IPS-NIHi7 (cell line): ENCODE data around the gene TMC7.

Experiments used
- DNase-seq: peaks from one replicate; pipeline ENCODE4 v3.0.0; 2012; ENCODE audit warnings: mixed read lengths; ENCODE audit errors: extremely low spot score

Gene TMC7

DNA sequence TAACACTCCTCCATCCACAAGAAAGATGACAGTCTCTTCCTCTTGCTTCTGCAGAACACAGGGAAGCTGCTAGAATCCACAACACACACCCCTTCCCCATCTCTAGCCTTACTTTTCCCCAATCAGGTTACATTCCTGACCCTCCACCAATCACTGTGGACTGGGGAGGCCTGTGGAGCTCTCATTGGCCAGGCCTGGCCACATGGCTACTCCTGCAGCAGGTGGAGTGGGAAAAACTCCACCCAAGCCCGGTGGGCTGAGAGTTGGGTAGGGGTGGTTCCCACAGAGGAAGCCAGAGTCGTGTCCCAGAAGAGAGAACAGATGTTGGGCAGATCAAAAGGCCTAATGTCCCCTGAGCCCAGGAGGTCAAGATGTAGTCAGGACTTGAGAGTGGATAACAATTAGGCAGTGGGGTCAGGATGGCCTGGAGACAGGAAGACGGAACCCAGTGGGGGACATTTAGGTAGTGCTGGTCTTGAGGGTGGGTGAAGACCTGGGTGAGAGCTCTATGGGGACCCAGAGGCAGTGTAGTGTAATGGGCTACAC lies 105.7 kb downstream of the TMC7 start:
- no peak for DNase-seq

DNA sequence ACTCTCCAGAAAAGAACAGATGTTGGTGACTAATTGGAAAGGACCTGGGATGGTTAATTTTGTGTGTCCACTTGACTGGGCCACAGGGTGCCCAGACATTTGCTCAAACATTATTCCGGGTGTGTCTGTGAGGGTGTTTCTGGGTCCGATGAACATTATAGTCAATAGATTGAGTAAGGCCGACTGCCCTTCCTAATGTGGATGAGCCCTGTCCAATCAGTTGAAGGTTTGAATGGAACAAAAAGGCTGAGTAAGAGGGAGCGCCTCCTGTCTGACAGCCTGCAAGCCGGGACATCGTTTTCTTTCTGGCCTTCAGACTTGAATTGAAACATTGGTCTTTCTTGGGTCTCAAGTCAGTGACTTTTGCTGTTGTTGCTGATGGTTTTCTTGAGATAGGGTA lies 107.2 kb downstream of the TMC7 start:
- DNase-seq = no peak

DNA sequence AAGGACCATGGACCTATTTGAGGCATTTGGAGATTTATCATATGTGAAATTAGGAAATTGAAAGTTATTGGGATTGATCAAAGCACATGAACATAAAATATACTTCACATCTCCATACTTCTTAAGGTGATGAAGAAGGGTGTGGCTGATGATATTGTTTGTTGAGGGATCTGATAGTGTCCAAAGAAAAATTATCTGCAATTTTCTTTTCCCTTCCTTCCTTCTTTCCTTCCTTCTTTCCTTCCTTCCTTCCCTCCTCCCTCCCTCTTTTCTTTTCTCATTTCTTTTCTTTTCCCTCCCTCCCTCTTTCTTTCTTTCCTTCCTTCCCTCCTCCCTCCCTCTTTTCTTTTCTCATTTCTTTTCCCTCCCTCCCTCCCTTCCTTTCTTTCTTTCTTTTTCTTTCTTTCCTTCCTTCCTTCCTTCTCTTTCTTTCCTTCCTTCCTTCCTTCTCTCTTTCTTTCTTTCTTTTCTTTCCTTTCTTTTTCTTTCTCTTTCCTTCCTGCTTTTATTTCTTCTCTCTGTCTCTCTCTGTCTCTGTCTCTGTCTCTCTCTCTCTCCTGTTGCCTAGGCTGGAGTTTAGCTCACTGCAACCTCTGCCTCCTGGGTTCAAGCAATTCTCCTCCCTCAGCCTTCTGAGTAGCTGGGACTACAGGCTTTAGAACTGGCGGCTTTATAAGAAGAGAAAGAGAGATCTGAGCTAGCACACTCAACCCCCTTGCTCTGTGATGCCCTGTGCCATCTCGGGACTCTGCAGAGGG lies 109.1 kb downstream of the TMC7 start:
- no peak for DNase-seq

DNA sequence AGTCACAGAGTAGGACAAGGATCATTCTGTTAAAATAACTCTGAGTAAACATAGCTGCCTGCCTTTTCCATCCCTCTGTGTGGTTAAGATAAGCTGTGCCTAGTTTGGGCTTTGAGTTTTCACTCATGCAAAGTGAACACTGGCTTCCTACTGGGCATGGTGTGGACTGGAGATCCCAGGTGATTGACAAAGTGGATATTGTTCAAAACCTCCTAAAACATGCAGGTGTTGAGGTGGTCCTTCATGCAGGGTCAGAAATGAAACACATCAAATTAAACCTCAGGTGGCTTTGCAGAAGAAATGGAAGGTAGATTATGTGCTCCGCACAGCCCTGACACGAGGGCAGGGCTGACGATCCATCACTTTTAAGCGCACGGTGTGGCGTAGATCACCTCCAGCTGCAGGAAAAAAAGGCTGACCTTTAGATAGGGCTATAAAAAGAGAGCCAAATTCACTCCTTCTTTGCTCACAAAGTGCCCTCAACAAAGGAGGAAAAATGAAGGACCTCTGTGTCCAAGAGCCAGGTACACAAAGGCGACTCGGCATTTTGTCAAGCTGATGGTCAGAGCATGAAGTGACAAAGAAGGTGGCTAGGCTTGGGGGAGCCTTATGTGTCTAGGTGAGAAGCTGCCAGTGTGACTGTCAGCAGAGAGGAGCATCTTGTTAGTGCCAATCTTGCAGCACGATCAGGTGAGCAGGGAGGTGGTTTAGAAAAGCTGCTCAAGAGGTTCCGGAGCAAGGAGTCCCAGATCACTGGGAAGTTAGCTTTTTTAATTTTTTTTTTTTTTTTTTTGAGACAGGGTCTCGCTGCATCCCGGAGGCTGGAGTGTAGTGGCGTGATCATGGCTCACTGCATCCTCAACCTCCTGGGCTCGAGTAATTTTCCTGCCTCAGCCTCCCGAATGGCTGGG lies 110.2 kb downstream of the TMC7 start:
- DNase-seq = no peak

DNA sequence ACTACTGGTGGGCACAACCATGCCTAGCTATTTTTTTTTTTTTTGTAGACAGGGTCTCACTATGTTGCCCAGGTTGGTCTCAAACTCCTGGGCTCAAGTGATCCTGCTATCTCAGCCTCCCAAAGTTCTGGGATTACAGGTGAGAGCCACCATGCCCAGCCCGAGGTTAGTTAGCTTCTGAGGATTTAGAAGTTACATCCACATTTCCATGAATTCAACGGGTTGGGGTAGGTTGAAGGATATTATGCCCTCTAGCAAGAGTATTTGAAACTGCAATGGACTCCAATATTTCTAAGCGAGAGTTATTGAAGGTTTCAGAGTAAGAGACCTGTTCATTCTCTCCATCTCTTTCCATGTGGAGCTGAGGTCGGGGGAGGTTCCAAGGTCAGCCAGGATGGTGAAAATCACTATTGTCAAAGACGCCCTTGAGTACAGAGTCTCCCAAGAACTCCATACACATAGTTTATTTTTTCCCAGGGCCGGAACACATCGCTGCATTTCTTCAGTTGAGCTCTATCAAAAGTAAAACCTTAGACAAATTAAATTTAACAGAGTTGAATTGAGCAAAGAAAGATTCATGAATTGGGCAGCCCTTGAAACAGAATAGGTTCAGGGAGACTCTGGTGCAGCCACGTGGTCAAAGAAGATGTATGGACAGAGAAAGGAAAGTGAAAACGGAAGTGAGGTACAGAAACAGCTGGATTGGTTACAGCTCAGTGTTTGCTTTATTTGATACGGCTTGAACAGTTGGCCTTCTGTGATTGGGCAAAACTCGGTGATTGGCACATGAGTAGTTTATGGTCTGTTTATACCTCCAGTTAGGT lies 111.0 kb downstream of the TMC7 start:
- DNase-seq = no peak

DNA sequence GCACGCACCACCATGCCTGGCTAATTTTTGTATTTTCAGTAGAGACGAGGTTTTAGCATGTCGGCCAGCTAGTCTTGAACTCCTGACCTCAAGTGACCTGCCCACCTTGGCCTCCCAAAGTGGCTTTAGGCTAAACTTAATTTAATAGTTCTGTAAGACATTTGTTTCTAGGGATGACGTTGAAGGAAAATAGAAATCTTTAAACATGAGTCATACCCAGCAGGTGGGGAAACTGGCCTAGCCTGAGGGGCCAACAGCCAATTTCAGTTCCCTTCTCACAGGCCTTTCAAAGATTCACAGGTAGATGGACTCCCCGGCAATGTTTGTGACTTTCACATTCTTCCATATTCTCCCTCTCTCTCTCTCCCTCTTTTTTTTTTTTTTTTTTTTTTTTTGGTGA lies 111.9 kb downstream of the TMC7 start:
- no peak for DNase-seq

DNA sequence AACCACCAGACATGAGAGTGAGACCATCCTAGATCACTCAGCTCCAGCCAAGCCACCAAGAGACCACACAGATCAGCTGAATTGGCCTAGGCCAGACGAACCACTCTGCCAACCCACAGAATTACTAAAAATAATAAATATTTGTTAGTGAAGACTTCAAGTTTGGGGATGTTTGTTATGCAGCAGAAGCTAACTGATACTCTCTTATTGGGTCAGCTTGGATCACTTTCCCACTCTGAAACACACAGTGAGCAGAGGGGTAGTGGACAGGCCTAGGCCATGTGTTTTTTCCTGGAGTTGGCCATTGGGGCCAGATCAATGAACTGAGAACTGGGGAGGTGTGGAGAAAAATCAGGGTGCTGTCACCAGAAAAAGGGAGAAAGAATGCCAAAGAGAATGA lies 114.4 kb downstream of the TMC7 start:
- DNase-seq = no peak

DNA sequence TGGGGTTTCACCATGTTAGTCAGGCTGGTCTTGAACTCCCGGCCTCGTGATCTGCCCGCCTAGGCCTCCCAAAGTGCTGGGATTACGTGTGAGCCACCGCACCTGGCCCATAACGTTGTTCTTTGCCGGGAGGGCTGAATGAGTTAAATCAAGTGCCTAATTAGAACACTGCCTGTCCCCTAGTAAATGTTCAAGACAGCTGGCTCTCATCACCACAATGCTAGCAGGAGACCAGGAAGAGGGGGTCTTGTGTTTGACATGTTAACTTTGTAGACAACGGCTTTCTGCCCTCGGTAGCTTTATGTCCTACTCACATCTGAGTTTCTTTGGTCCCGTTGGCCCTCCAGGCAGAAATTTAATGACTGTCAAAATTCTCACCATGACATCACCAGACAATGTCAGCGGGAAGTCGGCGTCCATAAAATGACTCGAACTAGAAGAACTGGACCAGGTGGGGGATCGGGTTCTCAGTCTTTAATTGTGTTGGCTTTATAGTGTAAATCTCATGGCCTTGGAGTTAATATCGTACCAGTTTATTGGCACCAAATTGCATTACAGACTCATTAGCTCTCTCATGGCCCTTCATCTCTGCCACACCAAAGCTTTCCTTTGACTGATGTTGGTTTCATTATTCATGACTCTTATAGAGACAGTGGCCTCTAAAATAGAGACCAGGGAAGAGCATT lies 118.6 kb downstream of the TMC7 start:
- DNase-seq = no peak

DNA sequence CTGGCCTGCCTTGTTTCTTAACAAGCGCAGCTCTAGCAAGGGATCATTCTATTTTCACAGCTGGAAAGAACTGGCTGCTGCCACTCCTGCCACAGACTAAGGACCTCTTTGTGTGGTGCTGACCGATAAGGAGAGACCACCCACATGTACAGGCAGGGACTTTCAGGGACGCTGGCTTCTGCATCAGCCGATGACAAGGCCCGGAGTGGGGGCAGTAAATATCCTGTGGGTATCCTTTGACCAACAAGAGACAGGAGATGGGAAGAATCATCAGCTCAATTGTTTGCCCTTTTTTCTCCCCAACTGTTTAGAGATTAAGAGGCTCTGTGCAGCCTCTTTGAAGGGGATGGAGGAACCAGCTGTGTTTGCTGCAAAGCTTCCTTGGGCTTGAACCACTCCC lies 120.9 kb downstream of the TMC7 start:
- no peak for DNase-seq

DNA sequence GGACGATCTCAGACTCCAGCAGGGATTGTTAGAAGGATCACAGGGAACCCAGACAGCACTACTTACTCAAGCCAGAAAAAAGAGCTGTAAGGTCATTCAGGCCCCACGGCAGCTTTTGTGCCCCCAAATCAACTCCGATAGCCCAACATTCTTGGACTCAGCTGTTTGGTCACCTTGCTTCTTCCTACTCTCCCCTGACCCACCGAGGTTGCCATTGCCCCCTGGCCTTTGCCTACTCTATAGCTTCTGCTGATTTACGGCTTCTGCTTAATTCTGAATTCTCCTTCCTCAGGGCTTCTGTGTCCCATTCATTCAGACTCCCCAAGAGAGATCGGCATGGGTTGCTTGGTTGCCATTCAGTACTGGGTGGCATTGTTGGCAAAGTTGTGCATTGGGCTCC lies 121.4 kb downstream of the TMC7 start:
- no peak for DNase-seq

DNA sequence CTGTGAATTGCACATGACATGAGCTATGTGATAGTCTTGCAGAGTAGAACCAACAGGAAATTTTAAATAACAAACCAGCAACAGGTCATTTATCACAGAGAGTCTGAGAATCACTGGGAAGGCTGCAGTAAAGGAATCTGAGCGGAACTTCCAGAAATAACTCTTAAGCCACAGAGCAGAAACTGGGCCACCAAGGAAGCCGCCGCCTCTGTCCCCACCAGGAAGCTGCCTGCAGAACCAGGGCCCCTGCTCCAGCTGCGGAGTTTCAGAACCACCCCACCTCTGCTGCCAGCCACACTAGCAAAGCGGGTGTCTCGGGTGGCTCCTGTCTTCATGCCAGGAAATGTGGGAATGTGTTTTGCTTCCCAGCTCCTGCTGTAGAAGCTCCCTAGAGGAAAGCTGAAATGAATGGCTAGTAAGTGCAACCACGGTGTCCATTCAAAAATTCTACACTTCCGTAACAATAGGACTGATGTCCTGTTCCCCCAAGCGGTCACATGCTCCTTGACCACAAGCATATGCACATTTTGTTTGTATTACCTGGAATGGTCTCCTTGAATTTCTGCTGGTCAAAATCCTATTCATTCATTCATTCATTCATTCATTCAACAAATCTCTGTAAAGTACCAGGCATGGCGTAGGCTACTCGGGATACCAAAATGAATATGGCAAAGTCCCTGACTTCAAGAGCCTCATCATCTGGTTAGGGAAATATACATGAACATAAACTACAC lies 122.3 kb downstream of the TMC7 start:
- DNase-seq = no peak

DNA sequence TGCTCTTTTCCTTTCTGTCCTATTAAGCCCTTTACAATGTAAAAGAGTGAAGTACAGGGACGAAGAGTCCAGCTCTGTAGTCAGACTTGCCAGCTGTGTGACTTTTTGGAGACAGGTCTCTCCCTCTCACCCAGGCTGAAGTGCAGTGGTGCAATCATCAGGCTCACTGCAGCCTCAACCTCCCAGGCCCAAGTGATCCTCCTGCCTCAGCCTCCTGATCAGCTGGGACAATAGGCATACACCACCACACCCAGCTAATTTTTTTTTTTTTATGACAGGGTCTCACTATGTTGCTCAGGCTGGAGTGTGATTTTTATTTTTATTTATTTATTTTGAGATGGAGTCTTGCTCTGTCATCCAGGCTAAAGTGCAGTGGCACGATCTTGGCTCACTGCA lies 122.9 kb downstream of the TMC7 start:
- no peak for DNase-seq

DNA sequence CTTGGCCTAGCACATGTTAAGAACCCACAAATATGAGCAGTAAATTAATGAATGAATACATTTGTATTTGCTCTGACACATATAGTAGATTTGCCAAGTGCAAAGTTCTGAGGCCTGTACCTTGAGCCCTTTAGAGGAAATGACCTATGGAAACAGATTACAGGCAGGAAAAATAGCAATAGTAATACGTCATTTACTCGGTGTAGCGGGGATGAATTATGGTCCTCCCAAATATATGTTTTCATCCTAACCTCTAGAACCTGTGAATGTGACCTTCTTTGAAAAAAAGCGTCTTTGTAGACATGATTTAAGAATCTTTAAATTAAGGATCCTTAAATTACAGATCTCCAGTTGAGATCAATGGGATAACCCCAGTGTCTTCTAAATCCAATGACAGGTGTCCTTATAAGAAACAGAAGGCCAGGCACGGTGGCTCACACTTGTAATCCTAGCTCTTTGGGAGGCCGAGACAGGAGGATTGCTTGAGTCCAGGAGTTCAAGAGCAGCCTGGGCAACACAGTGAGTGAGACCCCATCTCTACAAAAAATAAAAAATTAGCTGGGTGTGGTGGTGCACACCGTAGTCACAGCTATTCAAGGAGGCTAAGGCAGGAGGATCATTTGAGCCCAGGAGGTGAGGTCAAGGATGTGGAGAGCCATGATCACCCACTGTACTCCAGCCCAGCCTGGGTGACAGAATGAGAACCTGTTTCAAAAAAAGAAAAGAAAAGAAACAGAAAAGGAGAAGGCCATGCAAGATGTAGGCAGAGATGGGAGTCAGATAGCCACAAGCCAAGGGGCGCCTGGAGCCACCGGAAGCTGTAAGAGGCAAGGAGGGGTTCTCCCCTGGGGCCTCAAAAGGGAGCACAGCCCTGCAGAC lies 124.9 kb downstream of the TMC7 start:
- no peak for DNase-seq

DNA sequence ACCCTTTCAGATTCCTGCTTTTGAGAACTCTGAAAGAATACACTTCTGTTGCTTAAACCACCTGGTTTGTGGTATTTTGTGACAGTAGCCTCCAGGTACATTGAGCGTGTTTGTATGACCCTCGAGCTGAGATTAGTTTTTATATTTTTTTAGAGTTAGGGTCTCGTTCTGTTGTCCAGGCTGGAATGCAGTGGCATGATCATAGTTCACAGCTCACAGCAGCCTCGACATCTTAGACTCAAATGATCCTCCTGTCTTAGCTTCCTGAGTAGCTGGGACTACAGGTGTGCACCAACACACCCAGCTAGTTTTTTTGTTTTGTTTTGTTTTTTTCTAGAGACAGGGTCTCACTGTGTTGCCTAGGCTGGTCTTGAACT lies 125.5 kb downstream of the TMC7 start:
- no peak for DNase-seq

DNA sequence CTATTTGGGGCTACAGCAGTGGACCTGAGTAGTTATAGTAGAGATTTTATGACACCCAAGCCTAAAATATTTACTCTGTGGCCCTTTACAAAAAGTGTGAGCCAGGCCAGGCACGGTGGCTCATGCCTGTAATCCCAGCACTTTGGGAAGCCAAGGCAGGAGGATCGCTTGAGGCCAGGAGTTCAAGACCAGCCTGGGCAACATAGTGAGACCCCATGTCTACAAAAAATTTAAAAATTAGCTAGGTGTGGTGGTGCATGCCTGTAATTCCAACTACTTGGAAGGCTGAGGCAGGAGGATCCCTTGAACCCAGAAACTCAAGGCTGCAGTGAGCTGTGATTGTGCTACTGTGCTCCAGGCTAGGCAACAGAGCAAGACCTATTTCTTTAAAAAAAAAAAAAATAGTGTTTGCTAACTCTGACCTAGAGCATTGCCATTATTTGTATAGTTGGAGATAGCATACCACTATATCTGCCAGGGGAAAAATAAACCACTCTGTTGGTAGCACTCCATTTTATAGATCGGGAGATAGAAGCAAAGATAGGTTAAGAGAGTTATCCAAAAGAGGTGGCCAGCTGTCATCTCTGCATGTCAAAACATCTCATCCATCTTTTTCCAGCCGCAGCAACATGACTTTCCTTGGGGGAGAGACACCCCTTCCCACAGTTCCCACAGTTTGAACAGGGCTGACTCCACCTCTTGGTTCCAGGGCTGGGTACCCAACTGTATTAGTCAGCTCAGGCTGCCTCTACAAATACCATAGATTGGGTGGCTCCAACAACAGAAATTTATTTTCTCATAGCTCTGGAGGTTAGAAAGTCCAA lies 127.0 kb downstream of the TMC7 start:
- DNase-seq = no peak

DNA sequence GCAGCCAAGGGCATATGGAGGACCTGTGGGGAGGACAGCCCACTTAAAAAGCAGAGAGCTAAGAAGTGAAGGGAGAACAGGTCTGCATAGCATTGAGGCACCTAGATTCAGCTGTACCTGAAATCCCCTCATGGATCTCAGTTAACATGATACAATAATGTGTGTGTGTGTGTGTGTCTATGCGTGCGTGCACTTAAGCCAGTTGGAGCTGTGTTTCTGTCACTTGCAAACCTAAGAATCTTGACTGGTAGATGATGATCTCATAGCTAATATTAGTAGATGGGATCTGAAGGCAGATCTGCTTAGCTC lies 128.3 kb downstream of the TMC7 start:
- no peak for DNase-seq
